PC-3 (cell line): ENCODE data around the gene CCM2. TPM values are rescaled to one million over a fixed set of nuclear protein-coding genes. Genes with fewer than 3 reads are reported as not detected.

Source experiments
- ATAC-seq: fragments of 200-7000 bp; cut with Tn5 transposase; 2 replicates; pipeline ENCODE4 v1.9.1; 2020; ENCODE audit warnings: mild to moderate bottlenecking, moderate library complexity
- Bru-seq: library from RNA; stranded (reverse); fragments of 400-500 nt; gene quantifications from one replicate; lab custom pipeline; 2021; lab: Mats Ljungman, UMichigan
- BruChase-seq, 2 experiments: library from RNA; stranded (reverse); fragments of 400-500 nt; gene quantifications; one replicate each; lab custom pipeline; 2021; lab: Mats Ljungman, UMichigan
- BruUV-seq: library from RNA; stranded (reverse); fragments of 400-500 nt; replicated peaks from 2 replicates; lab custom pipeline; 2021; lab: Mats Ljungman, UMichigan
- CTCF ChIA-PET: fragments of 300-600 bp; sonication (Branson Sonifier 250); formaldehyde crosslinking; loops from one replicate; lab custom pipeline; 2022; ENCODE audit warnings: antibody characterized with exemption; lab: Charles Lee
- POLR2A ChIA-PET: fragments of 300-600 bp; sonication (Branson Sonifier 250); formaldehyde crosslinking; loops from one replicate; lab custom pipeline; 2022; ENCODE audit warnings: antibody characterized with exemption; ENCODE audit not compliant: unreplicated experiment; lab: Charles Lee
- DNase-seq: peaks from one replicate; pipeline ENCODE4 v3.0.0-alpha.2; 2015
- H2AFZ ChIP-seq: fragments of 300-600 bp; sonication (generic); 2 replicates; pipeline ENCODE4 v1.6.0; 2016; ENCODE audit warnings: antibody characterized with exemption, low read length
- H3F3A ChIP-seq: fragments of 300-600 bp; sonication (generic); one replicate; pipeline ENCODE4 v1.6.0; 2017; ENCODE audit warnings: antibody characterized with exemption, low read length, control low read depth, mild to moderate bottlenecking; ENCODE audit not compliant: unreplicated experiment
- H3K27ac ChIP-seq: fragments of 300-600 bp; sonication (generic); 2 replicates; pipeline ENCODE4 v1.5.1; 2016; ENCODE audit warnings: mild to moderate bottlenecking, low read length
- H3K27me3 ChIP-seq: fragments of 300-600 bp; sonication (generic); 2 replicates; pipeline ENCODE4 v1.6.1; 2016; ENCODE audit warnings: low read length, mixed read lengths
- H3K36me3 ChIP-seq: fragments of 300-600 bp; sonication (generic); 2 replicates; pipeline ENCODE4 v1.6.1; 2016; ENCODE audit warnings: low read depth, mixed run types, low read length, mixed read lengths
- H3K4me1 ChIP-seq: fragments of 300-600 bp; sonication (generic); 2 replicates; pipeline ENCODE4 v1.5.1; 2016; ENCODE audit warnings: low read length; ENCODE audit not compliant: insufficient read depth
- H3K4me2 ChIP-seq: fragments of 300-600 bp; sonication (generic); 2 replicates; pipeline ENCODE4 v1.6.0; 2016; ENCODE audit warnings: low read length
- H3K4me3 ChIP-seq: fragments of 300-600 bp; sonication (generic); 2 replicates; pipeline ENCODE4 v1.5.1; 2016; ENCODE audit warnings: mild to moderate bottlenecking, low read length, mixed read lengths
- H3K79me2 ChIP-seq: fragments of 300-600 bp; sonication (generic); 2 replicates; pipeline ENCODE4 v1.6.1; 2017; ENCODE audit warnings: low read length, mixed read lengths
- H3K9ac ChIP-seq: fragments of 300-600 bp; sonication (generic); 2 replicates; pipeline ENCODE4 v1.6.0; 2016; ENCODE audit warnings: mild to moderate bottlenecking, low read length
- H3K9me2 ChIP-seq: fragments of 300-600 bp; sonication (generic); replicated peaks from 2 replicates; pipeline ENCODE4 v1.6.1; 2016; ENCODE audit warnings: mixed run types, low read length, mixed read lengths
- H3K9me3 ChIP-seq: fragments of 300-600 bp; sonication (generic); 2 replicates; pipeline ENCODE4 v1.6.1; 2016; ENCODE audit warnings: low read length, mixed read lengths
- H4K20me1 ChIP-seq: fragments of 300-600 bp; sonication (generic); 2 replicates; pipeline ENCODE4 v1.6.1; 2016; ENCODE audit warnings: low read length, mixed read lengths
- EZH2 ChIP-seq: fragments of 300-600 bp; sonication (generic); IDR thresholded peaks from one replicate; pipeline ENCODE4 v1.6.1; 2017; ENCODE audit warnings: antibody characterized with exemption, mild to moderate bottlenecking, low read length; ENCODE audit not compliant: unreplicated experiment
- EZH2phosphoT487 ChIP-seq: fragments of 300-600 bp; sonication (generic); IDR thresholded peaks from 2 replicates; pipeline ENCODE4 v1.6.1; 2018; ENCODE audit warnings: mild to moderate bottlenecking, antibody characterized with exemption, low read length, borderline replicate concordance
- intact Hi-C: fragments of 100-400 bp; cut with micrococcal nuclease; formaldehyde crosslinking; loops from 2 replicates; pipeline ENCODE4 v1.9.0; 2023
- long read RNA-seq: library from polyadenylated mRNA; unstranded; transcript quantifications from one replicate; pipeline ENCODE4 v2.0.0, GENCODE V29; 2021; ENCODE audit not compliant: unreplicated experiment
- total RNA-seq: library from RNA; depleted of rRNA; stranded (reverse); fragments of >200 nt; gene quantifications from 2 replicates; pipeline ENCODE4 v1.2.3, GENCODE V29; 2014; rRNA removed
- TF ChIP-seq, protein P1 (sequence below): fragments of 300-600 bp; sonication (generic); conservative IDR thresholded peaks from 2 replicates; pipeline ENCODE4 v1.5.1; 2017; ENCODE audit warnings: antibody characterized with exemption, low read depth, mild to moderate bottlenecking, low read length

Gene CCM2
- total RNA-seq (56.6 and 61.5 TPM in 2 replicates), Bru-seq, nascent RNA (percentile 75 among the genes with signal in this experiment), BruChase-seq, experiment 1, labeled RNA remaining after a 6-hour chase (percentile 65 among the genes with signal in this experiment), BruChase-seq, experiment 2, labeled RNA remaining after a 2-hour chase (percentile 71 among the genes with signal in this experiment)
- long read RNA-seq, transcript CCM2-216 (9 exons, 1,719 nt): minor isoform, 5 of 234 reads
- long read RNA-seq, transcript CCM2-201 (10 exons, 1,894 nt): major isoform, 126 of 234 reads
- long read RNA-seq, transcript CCM2-219 (8 exons, 1,620 nt): minor isoform, 11 of 234 reads
- long read RNA-seq, transcript CCM2-218 (9 exons, 1,719 nt): minor isoform, 15 of 234 reads
- long read RNA-seq, partial matches to known transcripts: 22 of 234 reads
- long read RNA-seq, other reads (novel, unspliced or antisense): 52 of 234 reads

DNA sequence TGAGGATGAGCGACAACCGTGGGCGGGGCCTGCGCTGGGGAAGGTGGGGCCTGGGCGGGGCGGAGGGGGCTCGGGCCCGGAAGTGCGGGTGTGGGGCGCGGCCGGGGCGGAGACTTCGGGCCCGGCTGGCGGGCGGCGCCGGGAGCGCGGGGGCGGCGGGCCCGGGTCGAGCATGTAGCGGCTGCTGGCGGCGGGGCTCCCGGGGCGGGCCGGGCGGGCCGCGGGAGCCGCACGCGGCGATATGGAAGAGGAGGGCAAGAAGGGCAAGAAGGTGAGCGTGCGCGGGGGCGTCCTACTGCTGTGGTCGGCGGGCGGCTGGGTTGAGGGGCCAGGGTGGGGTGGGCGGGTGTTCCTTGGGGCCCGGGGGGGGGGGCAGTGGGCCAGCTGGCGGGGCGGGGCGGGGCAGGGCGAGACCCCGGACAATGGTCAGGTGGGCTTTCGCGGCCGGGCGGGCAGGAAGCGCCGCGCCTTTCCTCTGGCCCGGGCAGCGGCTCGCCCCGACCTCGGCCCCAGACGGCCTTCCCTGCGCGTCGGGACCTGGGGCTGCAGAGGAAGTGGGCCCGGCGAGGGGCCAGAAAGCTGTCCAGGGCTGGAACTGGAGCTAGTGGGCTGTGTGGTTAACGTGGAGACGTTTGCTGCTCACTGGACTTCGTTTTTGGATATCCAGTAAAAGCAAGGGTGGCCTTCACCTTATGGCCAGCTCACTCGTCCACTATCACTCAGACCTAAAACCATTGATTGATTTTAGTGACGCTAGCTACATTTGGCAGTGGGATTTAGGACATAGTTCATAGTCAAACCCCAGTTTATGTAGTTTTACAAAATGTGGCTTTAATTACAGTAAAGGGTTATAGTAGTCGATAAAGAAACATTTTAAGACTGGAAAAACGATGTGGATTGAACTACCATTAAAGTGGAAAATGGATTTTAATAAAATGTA is at the start of gene CCM2:
CCM2 (plus strand) TSS at position 109 of the 940 bp plus-strand sequence; CDS start at position 242, 133 bp downstream.
- intact Hi-C loops: no loop called here
- no TSS peak for BruUV-seq

DNA sequence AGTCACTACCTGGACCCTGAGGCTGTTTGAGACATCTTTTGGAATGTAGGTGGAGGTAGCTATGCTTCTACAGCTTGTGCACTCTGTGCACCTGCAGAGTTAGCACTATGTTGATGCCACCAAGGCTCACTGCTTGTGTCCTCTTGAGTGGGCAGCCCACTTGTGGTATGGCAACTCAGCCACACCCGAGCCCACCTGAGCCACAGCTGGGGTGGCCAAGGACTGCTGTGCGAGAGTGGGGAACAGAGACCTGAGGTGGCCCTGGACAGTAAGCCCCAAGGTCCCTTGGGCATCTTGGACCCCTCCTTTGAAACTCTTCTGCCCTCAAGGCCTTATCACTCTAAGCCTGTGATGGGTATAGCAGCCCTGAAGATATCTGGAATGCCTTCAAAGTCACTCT is 46.8 kb upstream of the CCM2 start:
- H3K9ac ChIP-seq: no peak overlapping the region
- ChIA-PET CTCF (no interaction called here), POLR2A (no interaction called here)
- no peak overlapping the region for H3K27ac ChIP-seq
- BruUV-seq: no TSS peak
- no peaks in the 10 kb centered on the region for H3K27me3 ChIP-seq
- TF ChIP-seq EZH2 (no peak), EZH2phosphoT487 (no peak)
- TF ChIP-seq, protein P1, sequence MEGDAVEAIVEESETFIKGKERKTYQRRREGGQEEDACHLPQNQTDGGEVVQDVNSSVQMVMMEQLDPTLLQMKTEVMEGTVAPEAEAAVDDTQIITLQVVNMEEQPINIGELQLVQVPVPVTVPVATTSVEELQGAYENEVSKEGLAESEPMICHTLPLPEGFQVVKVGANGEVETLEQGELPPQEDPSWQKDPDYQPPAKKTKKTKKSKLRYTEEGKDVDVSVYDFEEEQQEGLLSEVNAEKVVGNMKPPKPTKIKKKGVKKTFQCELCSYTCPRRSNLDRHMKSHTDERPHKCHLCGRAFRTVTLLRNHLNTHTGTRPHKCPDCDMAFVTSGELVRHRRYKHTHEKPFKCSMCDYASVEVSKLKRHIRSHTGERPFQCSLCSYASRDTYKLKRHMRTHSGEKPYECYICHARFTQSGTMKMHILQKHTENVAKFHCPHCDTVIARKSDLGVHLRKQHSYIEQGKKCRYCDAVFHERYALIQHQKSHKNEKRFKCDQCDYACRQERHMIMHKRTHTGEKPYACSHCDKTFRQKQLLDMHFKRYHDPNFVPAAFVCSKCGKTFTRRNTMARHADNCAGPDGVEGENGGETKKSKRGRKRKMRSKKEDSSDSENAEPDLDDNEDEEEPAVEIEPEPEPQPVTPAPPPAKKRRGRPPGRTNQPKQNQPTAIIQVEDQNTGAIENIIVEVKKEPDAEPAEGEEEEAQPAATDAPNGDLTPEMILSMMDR: no peak
- intact Hi-C loops: no loop called here
- no peaks in the 10 kb centered on the region for H4K20me1 ChIP-seq
- DNase-seq (no peak), ATAC-seq (no peak)
- H3K36me3 ChIP-seq: no peaks in the 10 kb centered on the region
- no peaks in the 10 kb centered on the region for H3K9me3 ChIP-seq
- no peaks in the 10 kb centered on the region for H3K4me1 ChIP-seq
- H3K9me2 ChIP-seq: no peaks in the 10 kb centered on the region
- H3K79me2 ChIP-seq: no peaks in the 10 kb centered on the region
- no peak overlapping the region for H3K4me2 ChIP-seq
- H3K4me3 ChIP-seq: no peak overlapping the region
- no peak overlapping the region for H2AFZ ChIP-seq
- no peaks in the 10 kb centered on the region for H3F3A ChIP-seq

More for the DNA sequence above, at the start of gene CCM2:
- H3K36me3 ChIP-seq: no peaks in the 10 kb centered on the region; the same call in 1 of the 2 replicates
- peak; percentile 22 for ATAC-seq
- H3K9me3 ChIP-seq: no peaks in the 10 kb centered on the region
- ChIA-PET CTCF (interaction anchor here (0.5 to 1.5 kb wide), 12 partner anchors 14 to 240 kb away, joined by 3 to 15 read pairs (median 5); no protein-coding TSS in a partner anchor), POLR2A (interaction anchor here (0.5 to 1.0 kb wide), 6 partner anchors 15 to 394 kb away, joined by 4 to 18 read pairs (median 9); no protein-coding TSS in a partner anchor)
- H3F3A ChIP-seq: no peaks in the 10 kb centered on the region
- H3K79me2 ChIP-seq: peaks cover 40% of the 10 kb centered on the region
- H3K4me2 ChIP-seq: peak within 1 kb of the TSS; percentile 93
- peak within 1 kb of the TSS; percentile 66 for H3K27ac ChIP-seq
- no peaks in the 10 kb centered on the region for H4K20me1 ChIP-seq
- H3K4me3 ChIP-seq: peak within 1 kb of the TSS; percentile 94
- peak within 1 kb of the TSS; percentile 78 for H3K9ac ChIP-seq
- H2AFZ ChIP-seq: peak within 1 kb of the TSS; percentile 99
- no peaks in the 10 kb centered on the region for H3K9me2 ChIP-seq
- peak; percentile 40 for DNase-seq
- H3K4me1 ChIP-seq: peaks cover 23% of the 10 kb centered on the region
- H3K27me3 ChIP-seq: no peaks in the 10 kb centered on the region
- no peak for TF ChIP-seq EZH2
- TF ChIP-seq, protein P1: no peak
- no peak for TF ChIP-seq EZH2phosphoT487
